RWPE2 (cell line): Measurements from ENCODE around the gene INKA2.

Experiments used
- ATAC-seq: fragments of 200-7000 bp; cut with Tn5 transposase; 3 replicates; pipeline ENCODE4 v1.9.1; 2021; ENCODE audit warnings: low read depth
- DNase-seq: peaks from one replicate; pipeline ENCODE4 v3.0.0-alpha.2; 2020; ENCODE audit warnings: low spot score
- H3K27ac ChIP-seq: fragments of 450-650 bp; 2 replicates; pipeline ENCODE4 v1.5.1; 2017; ENCODE audit warnings: mild to moderate bottlenecking; ENCODE audit not compliant: poor library complexity, severe bottlenecking
- H3K27me3 ChIP-seq: fragments of 250-450 bp; sonication (Bioruptor Pico); 2 replicates; pipeline ENCODE4 v1.5.1; 2021; ENCODE audit warnings: mild to moderate bottlenecking, moderate library complexity; ENCODE audit not compliant: insufficient read depth, poor library complexity, severe bottlenecking
- H3K36me3 ChIP-seq: fragments of 250-450 bp; sonication (Bioruptor Pico); 2 replicates; pipeline ENCODE4 v1.5.1; 2020; ENCODE audit warnings: low read depth, mild to moderate bottlenecking, moderate library complexity
- H3K4me1 ChIP-seq: fragments of 250-450 bp; sonication (Bioruptor Pico); 2 replicates; pipeline ENCODE4 v1.5.1; 2021; ENCODE audit warnings: mild to moderate bottlenecking, moderate library complexity; ENCODE audit not compliant: insufficient read depth, poor library complexity, severe bottlenecking
- H3K4me3 ChIP-seq: fragments of 250-450 bp; sonication (Bioruptor Pico); 2 replicates; pipeline ENCODE4 v1.5.1; 2021; ENCODE audit warnings: mild to moderate bottlenecking, moderate library complexity; ENCODE audit not compliant: severe bottlenecking
- H3K9me3 ChIP-seq: fragments of 250-450 bp; sonication (Bioruptor Pico); 2 replicates; pipeline ENCODE4 v1.5.1; 2021; ENCODE audit warnings: mild to moderate bottlenecking, moderate library complexity; ENCODE audit not compliant: severe bottlenecking
- CTCF ChIP-seq: fragments of 450-650 bp; IDR thresholded peaks from one replicate; pipeline ENCODE4 v1.5.1; 2017; ENCODE audit warnings: mild to moderate bottlenecking, moderate library complexity; ENCODE audit not compliant: poor library complexity, severe bottlenecking

Gene INKA2

GRCh38 chr1:111778541-111779051, 39.4 kb upstream of the INKA2 start:
- no peaks in the 10 kb centered on the region for H3K36me3 ChIP-seq
- TF ChIP-seq CTCF, result no peak
- no peak overlapping the region for H3K27ac ChIP-seq
- no peak overlapping the region for H3K4me3 ChIP-seq
- H3K4me1 ChIP-seq, result no peaks in the 10 kb centered on the region
- no peaks in the 10 kb centered on the region for H3K27me3 ChIP-seq
- DNase-seq (no peak), ATAC-seq (no peak)
- no peaks in the 10 kb centered on the region for H3K9me3 ChIP-seq

GRCh38 chr1:111778066-111778465, 38.9 kb upstream of the INKA2 start:
- no peak for TF ChIP-seq CTCF
- Histone ChIP-seq H3K4me3 (no peak overlapping the region), H3K4me1 (no peaks in the 10 kb centered on the region), H3K27ac (no peak overlapping the region), H3K9me3 (no peaks in the 10 kb centered on the region), H3K27me3 (no peaks in the 10 kb centered on the region), H3K36me3 (no peaks in the 10 kb centered on the region)
- ATAC-seq (no peak), DNase-seq (no peak)

- DNase-seq (no peak), ATAC-seq (no peak)
- no peaks in the 10 kb centered on the region for H3K9me3 ChIP-seq
- H3K27me3 ChIP-seq, result no peaks in the 10 kb centered on the region
- no peak overlapping the region for H3K27ac ChIP-seq
- H3K36me3 ChIP-seq, result no peaks in the 10 kb centered on the region
- TF ChIP-seq CTCF, result no peak
- no peak overlapping the region for H3K4me3 ChIP-seq
- no peaks in the 10 kb centered on the region for H3K4me1 ChIP-seq
Observed at GRCh38 chr1:111777301-111777700, 38.1 kb upstream of the INKA2 start.

- H3K36me3 ChIP-seq, result no peaks in the 10 kb centered on the region
- H3K4me3 ChIP-seq, result no peak overlapping the region
- no peaks in the 10 kb centered on the region for H3K9me3 ChIP-seq
- no peaks in the 10 kb centered on the region for H3K4me1 ChIP-seq
- DNase-seq, result no peak
- no peak overlapping the region for H3K27ac ChIP-seq
- H3K27me3 ChIP-seq, result no peaks in the 10 kb centered on the region
- no peak for ATAC-seq
- TF ChIP-seq CTCF, result no peak
Observed at GRCh38 chr1:111776861-111777260, 37.7 kb upstream of the INKA2 start.

- Histone ChIP-seq H3K27me3 (no peaks in the 10 kb centered on the region), H3K36me3 (no peaks in the 10 kb centered on the region), H3K4me3 (no peak overlapping the region), H3K27ac (no peak overlapping the region), H3K4me1 (no peaks in the 10 kb centered on the region), H3K9me3 (no peaks in the 10 kb centered on the region)
- TF ChIP-seq CTCF, result no peak
- no peak for ATAC-seq
- DNase-seq, result no peak
Observed at GRCh38 chr1:111776391-111776790, 37.2 kb upstream of the INKA2 start.
